GOT3 (cell line): ENCODE data around the gene RPL29.

ENCODE experiments used
- DNase-seq: peaks from one replicate; lab custom pipeline; 2025; ENCODE audit warnings: mixed read lengths; lab: John Stamatoyannopoulos, UW

RPL29 gene

DNA sequence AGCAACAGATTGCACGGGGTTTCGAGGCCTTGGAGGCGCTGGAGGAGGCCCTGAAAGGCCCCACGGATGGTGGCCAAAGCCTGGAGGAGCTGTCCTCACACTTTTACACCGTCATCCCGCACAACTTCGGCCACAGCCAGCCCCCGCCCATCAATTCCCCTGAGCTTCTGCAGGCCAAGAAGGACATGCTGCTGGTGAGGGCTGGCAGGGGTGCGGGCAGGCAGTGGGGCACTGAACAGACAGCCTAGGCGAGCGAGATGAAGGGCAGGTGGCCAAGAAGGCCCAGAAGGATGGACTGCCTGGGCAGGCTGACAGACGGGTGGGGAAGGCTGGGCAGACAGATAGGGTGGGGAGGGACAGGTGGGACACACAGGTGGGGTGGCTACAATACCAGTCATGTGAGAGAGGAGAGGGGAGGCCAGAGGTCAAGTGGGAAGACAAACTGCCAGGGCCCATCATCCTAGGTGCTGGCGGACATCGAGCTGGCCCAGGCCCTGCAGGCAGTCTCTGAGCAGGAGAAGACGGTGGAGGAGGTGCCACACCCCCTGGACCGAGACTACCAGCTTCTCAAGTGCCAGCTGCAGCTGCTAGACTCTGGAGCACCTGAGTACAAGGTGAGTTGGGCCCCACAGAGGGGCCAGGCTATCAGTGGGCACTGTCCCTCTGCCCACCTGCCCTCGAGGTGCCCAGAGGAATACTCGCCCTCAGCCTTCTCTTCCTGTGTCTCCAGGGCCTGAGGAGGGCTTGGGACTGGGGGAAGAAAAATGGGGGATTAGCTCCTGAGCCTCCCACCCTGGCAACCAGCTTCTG, 50.5 kb downstream of the RPL29 start:
- no peak for DNase-seq

DNA sequence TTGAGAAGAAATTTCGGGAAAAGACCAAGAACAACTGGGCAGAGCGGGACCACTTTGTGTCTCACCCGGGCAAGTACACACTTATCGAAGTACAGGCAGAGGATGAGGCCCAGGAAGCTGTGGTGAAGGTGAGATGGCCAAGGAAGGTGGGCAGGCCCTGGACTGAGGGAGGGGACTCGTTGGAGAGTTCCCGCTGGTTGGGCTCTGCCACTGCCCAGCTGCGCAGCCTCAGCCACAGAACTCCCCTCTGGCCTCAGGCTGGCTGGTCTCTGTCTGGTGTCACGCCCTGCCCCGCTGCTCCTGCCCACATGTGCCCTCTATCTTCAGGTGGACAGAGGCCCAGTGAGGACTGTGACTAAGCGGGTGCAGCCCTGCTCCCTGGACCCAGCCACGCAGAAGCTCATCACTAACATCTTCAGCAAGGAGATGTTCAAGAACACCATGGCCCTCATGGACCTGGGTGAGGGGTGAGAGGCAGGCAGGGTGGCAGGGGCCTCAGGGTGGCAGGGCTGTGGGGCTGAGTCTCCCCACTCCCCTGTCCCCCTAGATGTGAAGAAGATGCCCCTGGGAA, 51.2 kb downstream of the RPL29 start:
- no peak for DNase-seq
